Esophagus (tissue), 2 donors: ENCODE measurements around the gene MICAL3. TPM values are rescaled to one million over a fixed set of nuclear protein-coding genes. Genes with fewer than 3 reads are reported as not detected.

Experiments used
- H3K27ac ChIP-seq, 2 donors: one replicate each; pipeline ENCODE4 v1.5.1; 2013; ENCODE audit warnings: low read depth in 2 of 2, mild to moderate bottlenecking in 2 of 2, inconsistent platforms in 1 of 2, low read length in 1 of 2, moderate library complexity in 1 of 2
- H3K27me3 ChIP-seq, 2 donors: one replicate each; pipeline ENCODE4 v1.6.1; 2013; ENCODE audit warnings: low read length in 2 of 2, control low read depth in 1 of 2, mild to moderate bottlenecking in 1 of 2; ENCODE audit not compliant: insufficient read depth in 2 of 2, control insufficient read depth in 1 of 2
- H3K36me3 ChIP-seq, 2 donors: one replicate each; pipeline ENCODE4 v1.6.1; 2013; ENCODE audit warnings: low read length in 1 of 2; ENCODE audit not compliant: control insufficient read depth in 2 of 2, insufficient read depth in 2 of 2
- H3K4me1 ChIP-seq, 2 donors: one replicate each; pipeline ENCODE4 v1.6.1; 2013; ENCODE audit warnings: low read length in 1 of 2; ENCODE audit not compliant: control insufficient read depth in 2 of 2, insufficient read depth in 2 of 2
- H3K4me3 ChIP-seq, 2 donors: one replicate each; pipeline ENCODE4 v1.5.1; 2013; ENCODE audit warnings: low read length in 2 of 2, mild to moderate bottlenecking in 2 of 2, low read depth in 1 of 2, moderate library complexity in 1 of 2
- H3K9me3 ChIP-seq, 2 donors: one replicate each; pipeline ENCODE4 v1.6.1; 2013; ENCODE audit warnings: mild to moderate bottlenecking in 2 of 2, low read depth in 1 of 2, low read length in 1 of 2, moderate library complexity in 1 of 2; ENCODE audit not compliant: control insufficient read depth in 2 of 2, insufficient read depth in 1 of 2
- WGBS, 2 donors: extraction: QIAGEN DNeasy Blood & Tissue Kit; methylation state at CpG; one replicate each; pipeline ENCODE4 v1.1.7; 2013; 5-methylcytosine and 5-hydroxymethylcytosine counted together
- polyA plus RNA-seq, 2 donors: library from polyadenylated mRNA; stranded (reverse); fragments of 200-250 nt; gene quantifications; one replicate each; pipeline ENCODE4 v1.2.3, GENCODE V29; 2013
- donor health status: healthy with polysubstance abuse.
- donor health status: Bipolar disorder and iron deficiency.

The MICAL3 gene
- polyA plus RNA-seq, 2 donors: 6.2 to 13.3 TPM

- Histone ChIP-seq H3K4me1 (peaks cover 0 to 8% of the 10 kb centered on the region in 2 donors), H3K36me3 (peaks cover 0 to 21% of the 10 kb centered on the region in 2 donors), H3K4me3 (no peak overlapping the region), H3K27me3 (no peaks in the 10 kb centered on the region), H3K27ac (no peak overlapping the region), H3K9me3 (no peaks in the 10 kb centered on the region)
- WGBS, 2 donors: 89 to 90% methylated on average over 27 of the region's 27 CpGs
Measured at GRCh38 chr22:17789379-17790200, 234.8 kb downstream of the MICAL3 start.

- Histone ChIP-seq H3K36me3 (peaks cover 0 to 21% of the 10 kb centered on the region in 2 donors), H3K4me3 (no peak overlapping the region), H3K4me1 (peaks cover 0 to 8% of the 10 kb centered on the region in 2 donors), H3K27ac (no peak overlapping the region), H3K9me3 (no peaks in the 10 kb centered on the region), H3K27me3 (no peaks in the 10 kb centered on the region)
- 87 to 92% methylated on average over 32 of the region's 32 CpGs for WGBS, 2 donors
Measured at GRCh38 chr22:17788528-17789378, 235.6 kb downstream of the MICAL3 start.

DNA sequence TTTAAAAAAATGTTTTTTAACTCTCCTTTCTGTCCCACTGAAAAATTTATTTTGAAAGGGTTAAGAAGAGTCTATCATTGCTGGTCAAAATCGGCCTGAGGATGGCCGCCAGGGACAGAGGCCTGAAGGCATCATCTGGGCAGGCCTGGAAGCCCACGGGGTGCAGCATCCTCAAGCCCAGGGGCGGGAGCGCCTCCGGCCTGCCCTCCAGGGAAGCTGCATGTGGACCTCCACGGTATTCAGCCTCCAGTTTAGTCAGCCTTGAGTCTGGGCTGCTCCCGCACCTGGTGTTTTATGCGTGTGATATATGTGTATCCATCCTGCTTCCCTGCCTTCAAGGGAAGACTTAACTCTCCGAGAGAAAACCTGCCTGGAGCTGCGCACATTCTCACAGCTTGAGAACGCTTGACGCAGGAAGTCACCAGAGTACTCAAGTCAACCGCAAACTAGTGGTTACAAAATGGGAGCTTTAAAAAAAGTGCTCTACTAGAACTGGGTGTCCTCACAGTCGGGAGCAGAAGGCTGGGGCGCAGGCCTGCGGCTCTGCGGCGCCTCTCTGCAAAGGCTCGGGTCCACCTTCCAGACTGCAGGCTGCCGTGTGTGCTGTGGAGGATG is 236.5 kb downstream of the MICAL3 start:
- WGBS, 2 donors: 91% methylated on average over 21 of the region's 21 CpGs
- H3K9me3 ChIP-seq: no peaks in the 10 kb centered on the region
- H3K4me1 ChIP-seq: peaks cover 3 to 8% of the 10 kb centered on the region in 2 donors
- no peak overlapping the region for H3K4me3 ChIP-seq
- peaks cover 0 to 19% of the 10 kb centered on the region in 2 donors for H3K36me3 ChIP-seq
- no peaks in the 10 kb centered on the region for H3K27me3 ChIP-seq
- H3K27ac ChIP-seq: no peak overlapping the region

- H3K27ac ChIP-seq: peak overlapping the region in 1 of 2 donors; percentile 18
- no peak overlapping the region for H3K4me3 ChIP-seq
- WGBS, 2 donors: 56 to 70% methylated on average over 8 of the region's 8 CpGs
- H3K9me3 ChIP-seq: no peaks in the 10 kb centered on the region
- H3K36me3 ChIP-seq: peaks cover 0 to 19% of the 10 kb centered on the region in 2 donors
- no peaks in the 10 kb centered on the region for H3K27me3 ChIP-seq
- peaks cover 5 to 9% of the 10 kb centered on the region in 2 donors for H3K4me1 ChIP-seq
Measured at GRCh38 chr22:17787241-17787640, 237.1 kb downstream of the MICAL3 start.

GRCh38 chr22:17786435-17787161 is 237.8 kb downstream of the MICAL3 start:
- Histone ChIP-seq H3K4me1 (peaks cover 6 to 15% of the 10 kb centered on the region in 2 donors), H3K27ac (peak overlapping the region in 1 of 2 donors; percentile 47), H3K9me3 (no peaks in the 10 kb centered on the region), H3K36me3 (peaks cover 0 to 19% of the 10 kb centered on the region in 2 donors), H3K4me3 (no peak overlapping the region), H3K27me3 (no peaks in the 10 kb centered on the region)
- 47 to 48% methylated on average over 18 of the region's 18 CpGs for WGBS, 2 donors

DNA sequence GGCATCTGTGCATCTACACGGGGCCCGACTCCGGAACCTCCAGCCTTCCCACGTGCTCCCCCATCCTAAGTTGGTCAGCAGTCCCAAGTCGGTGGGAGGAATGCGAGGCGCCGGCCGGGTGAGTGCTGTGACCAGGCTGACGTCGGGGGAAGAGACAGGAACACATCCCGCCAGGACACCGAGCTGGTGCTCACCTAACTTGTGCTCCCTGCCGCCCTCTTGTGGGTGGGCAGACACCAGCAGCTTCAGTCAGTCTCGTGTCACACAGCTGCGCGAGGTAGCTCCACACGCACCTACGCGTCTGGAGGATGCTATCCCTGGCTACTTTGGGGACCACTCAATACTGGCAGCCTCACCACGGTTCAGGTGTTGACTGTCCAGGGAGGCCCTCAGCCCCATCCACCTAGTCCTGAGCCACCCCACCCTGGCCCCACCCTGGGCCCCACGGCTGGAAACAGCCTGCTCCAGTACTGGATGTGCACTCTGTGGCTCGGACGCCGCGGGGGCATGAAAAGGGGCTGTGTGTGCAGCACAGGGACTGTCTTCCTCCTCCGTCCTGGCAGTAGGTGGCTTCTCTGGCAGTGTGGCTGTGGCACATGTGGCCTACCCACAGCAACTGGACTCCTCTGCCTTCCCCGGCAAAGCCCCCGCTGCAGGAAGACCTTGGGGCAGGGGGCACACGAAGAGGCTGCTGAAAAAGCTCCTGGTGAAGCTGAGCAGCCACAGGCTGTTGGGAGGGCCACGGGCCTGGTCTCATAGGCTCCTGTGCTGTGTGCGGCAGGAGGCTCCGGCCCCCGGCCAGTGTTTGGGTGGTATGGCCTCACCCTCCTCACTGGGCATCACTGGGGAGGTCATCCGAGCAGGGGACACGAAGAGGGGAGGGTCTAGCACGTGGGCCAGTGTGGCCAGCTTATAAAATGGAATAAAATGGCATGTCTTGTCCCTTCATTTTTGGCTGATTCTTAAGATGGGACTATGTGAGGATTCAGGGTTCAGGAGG is 238.9 kb downstream of the MICAL3 start:
- Histone ChIP-seq H3K4me1 (peaks cover 9 to 23% of the 10 kb centered on the region in 2 donors), H3K27ac (no peak overlapping the region), H3K9me3 (no peaks in the 10 kb centered on the region), H3K4me3 (no peak overlapping the region), H3K27me3 (no peaks in the 10 kb centered on the region), H3K36me3 (peaks cover 0 to 13% of the 10 kb centered on the region in 2 donors)
- 77% methylated on average over 37 of the region's 37 CpGs for WGBS, 2 donors

DNA sequence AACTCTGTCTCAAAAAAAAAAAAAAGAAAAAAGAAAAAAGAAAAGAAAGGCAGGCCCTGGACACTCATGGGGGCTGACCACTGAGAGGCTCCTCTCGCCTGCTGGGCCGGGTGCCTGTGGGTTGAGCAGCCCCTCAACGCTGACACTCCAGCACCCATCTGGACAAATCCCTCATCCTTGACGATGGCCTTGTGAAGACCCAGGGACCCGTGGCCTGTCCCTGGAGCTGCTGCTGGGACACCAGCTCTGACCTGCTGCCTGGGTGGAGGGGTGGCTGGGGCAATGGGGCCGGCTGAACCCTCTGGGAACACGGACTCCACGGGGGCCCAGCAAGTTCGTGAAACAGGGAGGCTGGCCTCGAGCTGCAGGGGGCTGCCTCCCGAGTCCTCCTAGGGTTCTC is 239.6 kb downstream of the MICAL3 start:
- no peaks in the 10 kb centered on the region for H3K9me3 ChIP-seq
- 82 to 87% methylated on average over 9 to 11 of the region's 11 CpGs for WGBS, 2 donors
- H3K36me3 ChIP-seq: peaks cover 0 to 6% of the 10 kb centered on the region in 2 donors
- H3K27ac ChIP-seq: no peak overlapping the region
- H3K27me3 ChIP-seq: no peaks in the 10 kb centered on the region
- H3K4me3 ChIP-seq: no peak overlapping the region
- peaks cover 9 to 23% of the 10 kb centered on the region in 2 donors for H3K4me1 ChIP-seq

DNA sequence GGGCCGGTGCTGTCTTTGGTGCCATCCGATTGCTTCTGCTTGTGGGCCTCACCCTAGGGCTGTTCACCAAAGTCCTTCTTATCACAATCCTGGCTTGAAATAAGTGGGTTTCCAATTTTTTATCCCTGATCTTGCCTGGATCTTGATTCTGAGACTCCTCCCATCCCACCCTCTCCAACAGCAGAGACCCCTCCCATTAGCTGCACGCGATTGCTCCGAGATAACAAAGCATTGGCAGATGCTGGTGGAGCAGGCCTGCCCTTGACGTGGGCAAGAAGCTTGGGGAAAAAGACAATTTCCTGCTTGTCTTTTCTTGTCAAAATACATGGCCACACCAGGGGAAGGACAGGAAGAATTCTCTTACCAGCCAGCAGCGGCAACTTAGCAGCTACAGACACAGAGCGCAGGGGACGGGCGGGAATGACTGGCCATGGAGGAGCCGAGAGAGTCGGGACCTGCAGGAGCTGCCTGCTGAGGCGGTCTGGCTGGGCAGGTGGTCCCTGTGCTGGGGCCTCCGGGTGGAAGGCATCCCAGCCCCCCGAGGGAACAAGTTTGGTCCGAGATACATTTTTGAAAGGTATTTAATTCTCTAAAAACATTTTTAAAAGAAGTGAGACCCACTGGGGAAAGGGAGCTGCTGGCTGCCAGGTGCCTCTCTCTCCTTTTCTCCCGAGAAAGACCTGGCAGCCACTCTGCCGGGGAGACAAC is 240.4 kb downstream of the MICAL3 start:
- Histone ChIP-seq H3K27me3 (no peaks in the 10 kb centered on the region), H3K9me3 (no peaks in the 10 kb centered on the region), H3K4me3 (no peak overlapping the region), H3K36me3 (peaks cover 0 to under 1% of the 10 kb centered on the region in 2 donors), H3K4me1 (peaks cover 9 to 25% of the 10 kb centered on the region in 2 donors), H3K27ac (no peak overlapping the region)
- 68 to 76% methylated on average over 18 of the region's 18 CpGs for WGBS, 2 donors
